Activated T-cell treated with anti-CD3 and anti-CD28 coated beads, Interleukin-2, amount 50 U/mL, for 1 hour (primary cell): Measurements from ENCODE around the gene CTRL.

ENCODE experiments used
- DNase-seq: peaks from one replicate; pipeline ENCODE4 v3.0.0-alpha.2; 2020

Gene CTRL

GRCh38 chr16:67885545-67885944 is 46.1 kb downstream of the CTRL start:
- DNase-seq: no peak

DNA sequence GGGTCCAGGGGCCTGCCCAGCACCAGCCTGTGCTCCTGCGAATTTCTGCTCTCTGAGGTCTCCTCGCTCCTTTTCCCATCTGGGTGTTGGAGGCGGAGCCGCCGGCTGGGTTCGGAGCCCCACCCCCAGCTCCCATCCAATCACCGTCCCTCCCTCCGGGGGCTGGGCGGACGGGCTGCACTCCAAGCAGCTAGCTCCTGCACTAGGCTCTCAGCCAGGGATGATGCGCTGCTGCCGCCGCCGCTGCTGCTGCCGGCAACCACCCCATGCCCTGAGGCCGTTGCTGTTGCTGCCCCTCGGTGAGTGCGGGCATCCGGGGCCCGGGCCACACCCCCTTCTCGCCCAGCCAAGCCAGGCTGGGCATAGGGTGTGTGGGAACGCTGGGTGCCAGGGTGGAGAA is 47.0 kb downstream of the CTRL start, which contains the start of gene NRN1L:
NRN1L (plus strand) TSS at position 202 of the 400 bp plus-strand sequence; CDS start at position 221, 19 bp downstream.
- no peak for DNase-seq

- DNase-seq: peak; percentile 80
Observed at GRCh38 chr16:67883872-67884261, 47.8 kb downstream of the CTRL start.

DNA sequence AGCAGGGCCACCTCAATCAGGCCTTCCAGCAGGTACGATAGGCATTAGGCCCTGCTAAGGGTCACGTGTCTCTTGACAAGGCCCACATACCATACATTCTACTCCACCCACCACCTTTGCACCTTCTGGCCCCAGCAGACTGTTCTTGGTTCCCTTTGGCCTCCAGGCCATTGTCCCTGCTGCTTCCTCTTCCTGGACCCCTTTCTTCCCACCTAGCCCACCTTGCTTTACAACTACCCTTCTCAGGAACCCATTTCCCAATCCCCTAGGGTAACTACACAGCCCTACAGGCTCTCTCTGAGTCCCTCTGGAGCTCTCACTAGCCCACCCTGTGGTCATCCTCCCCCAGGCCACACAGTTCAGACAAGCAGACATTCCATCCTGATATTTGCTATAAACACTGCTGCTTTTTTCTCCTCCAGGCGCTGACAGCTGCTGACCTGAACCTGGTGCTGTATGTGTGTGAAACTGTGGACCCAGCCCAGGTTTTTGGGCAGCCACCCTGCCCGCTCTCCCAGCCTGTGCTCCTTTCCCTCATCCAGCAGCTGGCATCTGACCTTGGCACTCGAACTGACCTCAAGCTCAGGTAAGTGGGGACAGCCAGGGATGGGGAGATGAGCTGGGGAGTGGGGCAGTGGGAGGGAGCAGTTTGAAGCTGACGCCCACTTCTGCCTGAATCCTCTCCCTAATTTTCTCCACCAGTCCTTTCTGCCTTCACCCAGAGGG is 48.4 kb downstream of the CTRL start:
- DNase-seq: no peak

DNA sequence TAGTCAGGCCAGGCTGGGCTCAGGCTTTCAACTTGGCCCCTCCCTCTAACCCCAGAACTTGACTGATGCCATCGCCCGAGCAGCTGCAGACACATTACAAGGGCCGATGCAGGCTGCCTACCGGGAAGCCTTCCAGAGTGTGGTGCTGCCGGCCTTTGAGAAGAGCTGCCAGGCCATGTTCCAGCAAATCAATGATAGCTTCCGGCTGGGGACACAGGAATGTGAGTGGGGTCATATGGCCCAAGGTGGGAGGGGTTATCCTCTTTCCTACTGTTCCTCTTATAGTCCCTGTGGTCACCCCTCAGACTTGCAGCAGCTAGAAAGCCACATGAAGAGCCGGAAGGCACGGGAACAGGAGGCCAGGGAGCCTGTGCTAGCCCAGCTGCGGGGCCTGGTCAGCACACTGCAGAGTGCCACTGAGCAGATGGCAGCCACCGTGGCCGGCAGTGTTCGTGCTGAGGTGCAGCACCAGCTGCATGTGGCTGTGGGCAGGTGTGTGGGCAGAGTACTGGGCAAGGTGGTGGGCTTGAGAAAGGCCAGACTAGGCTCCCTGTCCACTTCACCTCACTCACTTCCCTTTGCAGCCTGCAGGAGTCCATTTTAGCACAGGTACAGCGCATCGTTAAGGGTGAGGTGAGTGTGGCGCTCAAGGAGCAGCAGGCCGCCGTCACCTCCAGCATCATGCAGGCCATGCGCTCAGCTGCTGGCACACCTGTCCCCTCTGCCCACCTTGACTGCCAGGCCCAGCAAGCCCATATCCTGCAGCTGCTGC is 49.1 kb downstream of the CTRL start:
- DNase-seq: no peak

DNA sequence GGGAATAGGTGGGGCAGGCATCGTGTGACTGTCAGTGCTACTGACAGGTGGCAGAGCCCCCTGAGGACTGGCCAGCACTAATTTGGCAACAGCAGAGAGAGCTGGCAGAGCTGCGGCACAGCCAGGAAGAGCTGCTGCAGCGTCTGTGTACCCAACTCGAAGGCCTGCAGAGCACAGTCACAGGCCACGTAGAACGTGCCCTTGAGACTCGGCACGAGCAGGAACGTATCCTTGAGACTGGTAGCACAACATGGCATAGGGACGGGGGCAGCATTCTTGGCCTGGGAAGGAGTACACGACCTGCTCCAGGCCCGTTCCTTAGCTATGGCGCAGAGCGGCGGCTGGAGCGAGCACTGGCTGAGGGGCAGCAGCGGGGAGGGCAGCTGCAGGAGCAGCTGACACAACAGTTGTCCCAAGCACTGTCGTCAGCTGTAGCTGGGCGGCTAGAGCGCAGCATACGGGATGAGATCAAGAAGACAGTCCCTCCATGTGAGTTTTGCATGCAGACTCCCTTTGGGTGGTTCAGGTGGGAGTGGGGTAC is 50.0 kb downstream of the CTRL start:
- DNase-seq: no peak

DNA sequence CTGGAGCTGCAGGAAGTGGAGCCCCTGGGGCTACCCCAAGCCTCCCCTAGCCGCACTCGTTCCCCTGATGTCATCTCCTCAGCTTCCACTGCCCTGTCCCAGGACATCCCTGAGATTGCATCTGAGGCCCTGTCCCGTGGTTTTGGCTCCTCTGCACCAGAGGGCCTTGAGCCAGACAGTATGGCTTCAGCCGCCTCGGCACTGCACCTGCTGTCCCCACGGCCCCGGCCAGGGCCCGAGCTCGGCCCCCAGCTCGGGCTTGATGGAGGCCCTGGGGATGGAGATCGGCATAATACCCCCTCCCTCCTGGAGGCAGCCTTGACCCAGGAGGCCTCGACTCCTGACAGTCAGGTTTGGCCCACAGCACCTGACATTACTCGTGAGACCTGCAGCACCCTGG is 51.1 kb downstream of the CTRL start:
- no peak for DNase-seq

GRCh38 chr16:67879936-67880335 is 51.7 kb downstream of the CTRL start:
- no peak for DNase-seq
